Activated T-cell treated with anti-CD3 and anti-CD28 coated beads for 4 hours (primary cell): ENCODE results near the gene KLHDC10.
A peak's percentile ranks its signal among the peaks of the same experiment; 100 is the strongest.
"Not testable (repeated sequence)": the region's sequence is repeated elsewhere in the genome, so short reads cannot be mapped to it uniquely, and the experiment has no call there.

ENCODE experiments used
- DNase-seq: peaks from one replicate; pipeline ENCODE4 v3.0.0-alpha.2; 2020

The KLHDC10 gene

GRCh38 chr7:130118801-130119200, 48.5 kb downstream of the KLHDC10 start:
- DNase-seq, result no peak

- DNase-seq, result no peak
Measured at GRCh38 chr7:130123501-130123900, 53.2 kb downstream of the KLHDC10 start.

DNA sequence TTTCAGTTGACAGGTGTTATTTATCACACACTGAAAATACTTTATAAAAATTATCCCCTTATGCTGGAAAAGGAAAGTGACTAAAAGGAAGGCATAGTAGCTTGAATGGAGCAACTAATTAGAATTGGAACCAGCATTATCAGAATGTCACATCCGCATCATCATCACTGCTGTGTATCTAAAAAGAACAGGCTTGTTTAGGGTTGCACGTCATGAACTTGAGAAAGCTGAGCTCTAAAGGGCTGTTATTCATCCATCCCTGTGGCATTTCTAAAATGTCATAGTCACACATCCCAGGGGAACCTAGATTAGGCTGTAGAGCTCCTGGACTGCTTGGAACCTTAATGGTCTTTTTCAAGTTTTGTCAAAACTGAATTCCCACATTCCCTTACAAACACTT, 54.4 kb downstream of the KLHDC10 start:
- DNase-seq, result no peak

- DNase-seq, result not testable (repeated sequence)
Measured at GRCh38 chr7:130126840-130127239, 56.5 kb downstream of the KLHDC10 start.

- DNase-seq, result no peak
Measured at GRCh38 chr7:130127404-130127803, 57.1 kb downstream of the KLHDC10 start.

DNA sequence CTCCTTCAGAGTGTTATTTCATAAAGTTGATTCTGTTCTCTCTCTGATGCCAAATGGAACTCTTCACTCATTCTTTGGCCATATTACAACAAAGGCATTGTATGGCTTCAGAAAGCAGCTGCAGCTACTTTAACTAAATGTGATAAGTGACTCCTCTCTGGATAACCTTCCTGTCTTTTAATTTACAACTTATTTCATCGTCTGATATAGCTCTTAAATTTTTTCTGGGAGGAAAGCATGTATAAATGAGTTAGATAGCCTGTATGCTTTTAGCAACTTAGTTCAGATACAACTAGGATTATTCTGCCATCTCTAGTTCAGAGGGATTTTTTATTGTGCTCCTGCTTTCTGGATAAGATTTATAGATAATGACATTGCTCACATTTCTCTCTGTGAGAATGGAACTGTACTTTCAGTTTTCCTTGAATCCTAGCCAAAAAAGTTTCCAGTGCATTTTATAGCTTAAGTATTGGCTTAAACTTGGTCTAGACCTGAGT, 57.5 kb downstream of the KLHDC10 start:
- no peak for DNase-seq

DNA sequence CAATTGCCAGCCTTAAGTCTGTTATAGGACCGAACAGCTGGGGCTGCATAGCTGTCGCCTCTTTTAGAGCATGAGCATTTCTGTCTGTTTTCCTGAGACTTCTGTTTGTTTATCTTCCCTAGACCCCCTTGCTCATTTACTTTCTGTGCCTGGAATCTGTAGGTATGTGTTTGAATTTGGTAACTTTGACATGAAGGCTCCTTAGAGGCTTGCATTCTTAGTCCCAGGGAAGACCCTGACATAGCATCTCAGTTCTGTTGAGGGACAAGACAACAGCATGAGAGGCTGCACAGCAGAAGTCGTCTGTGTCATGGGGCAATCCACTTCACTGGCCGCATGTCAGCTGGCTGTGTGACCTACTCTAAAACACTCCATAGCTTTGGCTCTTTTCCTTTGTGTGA, 58.7 kb downstream of the KLHDC10 start:
- DNase-seq, result no peak

- DNase-seq, result no peak
Measured at GRCh38 chr7:130131191-130131834, 61.0 kb downstream of the KLHDC10 start.

GRCh38 chr7:130131964-130132875, 61.9 kb downstream of the KLHDC10 start:
- no peak for DNase-seq

GRCh38 chr7:130133029-130133782, 62.9 kb downstream of the KLHDC10 start:
- no peak for DNase-seq

- no peak for DNase-seq
Measured at GRCh38 chr7:130134106-130134636, 63.8 kb downstream of the KLHDC10 start.

- DNase-seq, result no peak
Measured at GRCh38 chr7:130134726-130135125, 64.4 kb downstream of the KLHDC10 start.

GRCh38 chr7:130135208-130136205, 65.2 kb downstream of the KLHDC10 start:
- DNase-seq, result no peak

DNA sequence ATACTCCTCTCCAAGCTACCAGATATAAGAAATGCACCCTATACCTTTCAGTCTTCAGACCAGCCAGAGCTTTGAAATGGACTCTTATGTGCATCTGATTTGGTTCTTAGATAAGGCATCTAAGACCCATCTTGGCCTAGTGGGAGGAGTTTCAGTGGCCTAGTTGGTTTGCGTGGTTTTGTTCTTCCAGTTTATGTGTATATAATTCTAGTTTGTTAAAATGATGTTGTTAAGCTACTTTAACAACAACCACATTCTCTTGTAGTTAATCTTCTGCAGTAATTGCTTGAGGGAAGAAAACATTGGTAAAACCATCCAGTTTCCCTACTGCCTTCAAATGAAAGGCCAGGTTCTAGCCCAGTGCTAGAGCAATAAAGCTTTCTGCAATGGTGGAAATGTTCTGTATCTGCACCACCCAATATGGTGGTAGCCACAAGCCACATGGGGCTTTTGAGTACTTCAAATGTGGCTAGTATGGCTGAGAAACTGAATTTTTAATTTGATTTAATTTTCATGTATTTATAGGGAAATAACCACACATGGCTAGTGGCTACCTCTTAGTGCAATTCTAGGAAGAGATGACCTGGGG, 66.3 kb downstream of the KLHDC10 start:
- DNase-seq, result no peak

DNA sequence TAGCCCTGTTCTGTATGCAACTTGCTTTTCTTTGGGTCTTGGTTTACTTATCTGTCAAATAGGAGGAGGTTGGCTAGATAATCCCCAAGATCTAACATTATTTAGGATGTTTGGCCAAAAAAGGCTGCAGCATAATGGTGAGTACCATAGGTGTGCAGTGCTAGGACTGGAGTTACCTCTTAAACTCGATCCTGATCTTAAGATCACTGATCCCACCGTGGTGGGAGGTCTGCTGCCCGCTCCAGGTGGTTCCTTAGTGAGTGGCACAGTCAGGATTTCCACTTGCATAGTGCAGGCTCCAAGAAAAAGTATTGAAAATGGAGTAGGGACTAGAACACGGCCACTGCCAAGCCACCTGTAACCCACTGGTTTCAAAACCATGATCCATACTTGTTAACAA, 66.9 kb downstream of the KLHDC10 start:
- DNase-seq, result no peak

GRCh38 chr7:130139193-130139960, 69.0 kb downstream of the KLHDC10 start:
- DNase-seq, result no peak

GRCh38 chr7:130140551-130141160, 70.3 kb downstream of the KLHDC10 start:
- no peak for DNase-seq

DNA sequence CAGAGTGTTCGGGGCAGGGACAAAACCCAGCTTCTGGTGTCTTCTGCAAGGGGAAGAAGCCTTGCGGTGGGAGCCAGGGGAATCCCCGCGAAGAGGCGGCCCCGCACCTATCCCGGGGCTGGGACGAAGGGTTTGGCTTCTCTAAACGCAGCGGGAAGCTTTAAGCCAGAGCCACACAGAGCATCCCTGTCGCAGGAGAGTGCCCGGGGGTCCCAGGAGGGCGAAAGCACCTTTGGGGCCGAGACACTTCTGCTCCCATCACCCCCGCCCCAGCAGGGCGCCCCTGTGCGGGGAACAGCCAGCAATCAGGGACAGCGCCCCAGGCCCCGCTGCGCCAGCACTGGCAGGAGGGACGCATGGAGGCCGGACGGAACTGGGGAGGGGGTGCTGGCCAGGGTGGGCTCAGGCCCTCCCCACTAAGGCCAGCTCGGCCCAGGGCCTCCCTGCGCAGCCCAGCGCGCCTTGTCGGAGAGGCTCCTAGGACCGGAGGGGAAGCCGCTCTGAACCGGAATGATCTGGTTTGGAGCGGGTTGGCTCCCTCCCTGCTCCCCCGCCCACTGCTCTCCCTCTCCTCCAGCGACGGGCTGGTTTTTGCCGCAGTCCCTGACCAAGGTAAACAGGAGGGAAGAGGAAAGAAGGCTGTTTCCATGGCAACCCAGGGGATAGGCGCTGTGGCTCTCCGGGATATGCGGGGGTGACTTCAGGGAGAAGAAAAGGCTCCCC, 71.0 kb downstream of the KLHDC10 start:
- DNase-seq, result peak; percentile 23

- no peak for DNase-seq
Measured at GRCh38 chr7:130141884-130142653, 71.7 kb downstream of the KLHDC10 start.
